T-helper 1 cell treated with Interleukin-12 subunit alpha and Interleukin-12 subunit beta and Interleukin-4 antibody, amounts not matched to agents 30 ng/mL and 1 ng/mL, for 36 hours (primary cell): ENCODE measurements around the gene SH3TC2. TPM values are rescaled to one million over a fixed set of nuclear protein-coding genes. Genes with fewer than 3 reads are reported as not detected.

Experiments used
- total RNA-seq: library from RNA; stranded (reverse); gene quantifications from 2 replicates; pipeline ENCODE4 v1.2.3, GENCODE V29; 2022

The SH3TC2 gene
- total RNA-seq, 1 donor from 2014 or later, result not detected

Other genes starting within 250 kb of the SH3TC2 start
- gene ADRB2, start 236.5 kb downstream of the SH3TC2 start, total RNA-seq, result 0.81 and 0.90 TPM in 2 replicates
- gene ABLIM3, start 78.4 kb upstream of the SH3TC2 start, total RNA-seq, result not detected in 2 replicates
- not detected in 2 replicates for gene AFAP1L1, start 208.8 kb upstream of the SH3TC2 start, total RNA-seq